Suprapubic skin (tissue), 4 donors: ENCODE data around the gene HECW1. TPM values are rescaled to one million over a fixed set of nuclear protein-coding genes. Genes with fewer than 3 reads are reported as not detected.
"Not testable (repeated sequence)": the region's sequence is repeated elsewhere in the genome, so short reads cannot be mapped to it uniquely, and the experiment has no call there.

Experiments
- DNase-seq, 2 donors: peaks; one replicate each; pipeline ENCODE4 v3.0.0-alpha.2; 2019; ENCODE audit warnings: low spot score in 2 of 2
- H3K27ac ChIP-seq: fragments of 200-600 bp; sonication (generic); one replicate; pipeline ENCODE4 v1.5.1; 2019
- H3K27me3 ChIP-seq: fragments of 200-600 bp; sonication (generic); one replicate; pipeline ENCODE4 v1.5.1; 2019
- H3K36me3 ChIP-seq: fragments of 200-600 bp; sonication (generic); one replicate; pipeline ENCODE4 v1.5.1; 2019
- H3K4me1 ChIP-seq: fragments of 200-600 bp; sonication (generic); one replicate; pipeline ENCODE4 v1.5.1; 2019
- H3K4me3 ChIP-seq: fragments of 200-600 bp; sonication (generic); one replicate; pipeline ENCODE4 v1.5.1; 2019; ENCODE audit warnings: mild to moderate bottlenecking
- H3K9me3 ChIP-seq: fragments of 200-600 bp; sonication (generic); one replicate; pipeline ENCODE4 v1.5.1; 2019
- EP300 ChIP-seq: sonication (generic); formaldehyde crosslinking; IDR thresholded peaks from one replicate; pipeline ENCODE4 v1.6.1; 2017; ENCODE audit warnings: antibody characterized with exemption
- POLR2A ChIP-seq, 2 donors: fragments of 450-650 bp; IDR thresholded peaks; one replicate each; pipeline ENCODE4 v1.6.1; 2017; ENCODE audit warnings: antibody characterized with exemption in 2 of 2, mild to moderate bottlenecking in 2 of 2, moderate library complexity in 2 of 2
- POLR2AphosphoS5 ChIP-seq, 3 donors: sonication (generic); formaldehyde crosslinking; IDR thresholded peaks; one replicate each; pipeline ENCODE4 v1.6.1; 2017; ENCODE audit warnings: antibody characterized with exemption in 3 of 3
- WGBS: methylation state at CpG from one replicate; pipeline ENCODE4 v1.1.5; 2018; 5-methylcytosine and 5-hydroxymethylcytosine counted together
- total RNA-seq, 4 donors: library from RNA; depleted of rRNA; stranded (reverse); fragments of >200 nt; gene quantifications; one replicate each; pipeline ENCODE4 v1.1.0, GENCODE V29; 2016
- TF ChIP-seq, protein P1 (sequence below), 2 donors: fragments of 200-600 bp in 1 of 2; fragments of 450-650 bp in 1 of 2; sonication (generic) in 1 of 2; IDR thresholded peaks; one replicate each; pipeline ENCODE4 v1.5.1; 2016 to 2019; ENCODE audit warnings: antibody characterized with exemption in 2 of 2, mild to moderate bottlenecking in 1 of 2, moderate library complexity in 1 of 2

Gene HECW1
- total RNA-seq, 4 donors from 2014 or later: 0.17 to 0.73 (median 0.32) TPM; not detected in 1

DNA sequence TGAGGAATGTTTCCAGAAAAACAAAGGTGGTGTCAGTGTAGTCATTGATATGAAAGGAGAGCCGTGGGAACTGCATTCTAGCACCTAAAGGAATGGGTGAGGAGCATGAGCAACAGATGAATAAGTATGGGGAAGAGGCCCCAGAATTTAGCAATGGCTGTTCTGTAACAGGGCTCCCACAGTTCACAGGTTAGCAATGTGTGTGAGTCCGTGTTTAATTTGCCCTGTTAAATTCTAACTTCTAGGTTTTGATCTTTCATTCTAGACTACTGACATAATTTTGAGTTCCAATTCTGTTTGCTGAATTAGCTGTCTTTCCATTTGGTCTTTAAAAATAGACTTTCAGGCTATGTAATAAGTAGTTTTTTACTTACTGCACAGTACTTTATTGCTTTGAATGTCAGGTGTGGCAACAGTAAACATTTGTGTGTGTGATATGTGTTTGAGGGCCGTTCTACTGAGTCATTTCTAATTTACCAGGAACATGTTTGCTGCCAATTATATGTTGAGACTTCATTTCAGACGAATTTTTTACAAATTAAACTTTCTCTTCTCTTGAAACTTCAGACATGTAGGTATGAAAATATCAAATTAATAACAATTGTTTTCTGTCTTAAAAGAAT is 479.2 kb downstream of the HECW1 start:
- Histone ChIP-seq H3K9me3 (no peaks in the 10 kb centered on the region), H3K4me1 (peaks cover 14% of the 10 kb centered on the region), H3K27ac (no peak overlapping the region), H3K4me3 (no peak overlapping the region), H3K36me3 (no peaks in the 10 kb centered on the region), H3K27me3 (no peaks in the 10 kb centered on the region)
- TF ChIP-seq POLR2AphosphoS5 (IDR thresholded peaks at IDR 0.05) (no peak), POLR2A (IDR thresholded peaks at IDR 0.05) (no peak), EP300 (no peak)
- TF ChIP-seq, protein P1, sequence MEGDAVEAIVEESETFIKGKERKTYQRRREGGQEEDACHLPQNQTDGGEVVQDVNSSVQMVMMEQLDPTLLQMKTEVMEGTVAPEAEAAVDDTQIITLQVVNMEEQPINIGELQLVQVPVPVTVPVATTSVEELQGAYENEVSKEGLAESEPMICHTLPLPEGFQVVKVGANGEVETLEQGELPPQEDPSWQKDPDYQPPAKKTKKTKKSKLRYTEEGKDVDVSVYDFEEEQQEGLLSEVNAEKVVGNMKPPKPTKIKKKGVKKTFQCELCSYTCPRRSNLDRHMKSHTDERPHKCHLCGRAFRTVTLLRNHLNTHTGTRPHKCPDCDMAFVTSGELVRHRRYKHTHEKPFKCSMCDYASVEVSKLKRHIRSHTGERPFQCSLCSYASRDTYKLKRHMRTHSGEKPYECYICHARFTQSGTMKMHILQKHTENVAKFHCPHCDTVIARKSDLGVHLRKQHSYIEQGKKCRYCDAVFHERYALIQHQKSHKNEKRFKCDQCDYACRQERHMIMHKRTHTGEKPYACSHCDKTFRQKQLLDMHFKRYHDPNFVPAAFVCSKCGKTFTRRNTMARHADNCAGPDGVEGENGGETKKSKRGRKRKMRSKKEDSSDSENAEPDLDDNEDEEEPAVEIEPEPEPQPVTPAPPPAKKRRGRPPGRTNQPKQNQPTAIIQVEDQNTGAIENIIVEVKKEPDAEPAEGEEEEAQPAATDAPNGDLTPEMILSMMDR (IDR thresholded peaks at IDR 0.05): no peak
- 54% methylated on average over 4 of the region's 4 CpGs for WGBS
- no peak for DNase-seq

- H3K4me3 ChIP-seq: no peak overlapping the region
- H3K36me3 ChIP-seq: no peaks in the 10 kb centered on the region
- no peak for DNase-seq
- H3K9me3 ChIP-seq: no peaks in the 10 kb centered on the region
- TF ChIP-seq EP300 (no peak), POLR2AphosphoS5 (IDR thresholded peaks at IDR 0.05) (no peak)
- TF ChIP-seq, protein P1 (IDR thresholded peaks at IDR 0.05): no peak
- peaks cover 14% of the 10 kb centered on the region for H3K4me1 ChIP-seq
- no peak overlapping the region for H3K27ac ChIP-seq
- no peaks in the 10 kb centered on the region for H3K27me3 ChIP-seq
- WGBS: 100% methylated on average over 3 of the region's 3 CpGs
These were observed 479.9 kb downstream of the HECW1 start for GRCh38 chr7:43592326-43592725.

DNA sequence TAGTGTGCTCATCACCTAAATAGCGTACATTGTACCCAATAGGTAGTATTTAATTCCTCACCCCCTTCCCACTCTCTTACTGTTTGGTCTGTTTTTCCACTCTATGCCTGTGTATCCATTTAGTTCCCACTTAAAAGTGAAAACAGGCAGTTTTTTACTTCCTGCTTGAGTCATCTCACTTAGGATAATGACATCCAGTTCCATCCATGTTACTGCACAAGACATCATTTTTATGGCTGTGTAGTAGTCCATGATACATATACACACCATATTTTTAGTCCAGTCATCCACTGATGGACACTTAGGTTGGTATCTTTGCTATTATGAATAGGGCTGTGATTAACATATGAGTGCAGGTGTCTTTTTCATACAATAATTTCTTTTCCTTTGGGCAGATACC is 480.6 kb downstream of the HECW1 start:
- no peak for TF ChIP-seq POLR2AphosphoS5 (IDR thresholded peaks at IDR 0.05)
- no peak for DNase-seq
- Histone ChIP-seq H3K4me3 (no peak overlapping the region), H3K36me3 (no peaks in the 10 kb centered on the region), H3K27me3 (no peaks in the 10 kb centered on the region), H3K9me3 (no peaks in the 10 kb centered on the region), H3K4me1 (peaks cover 14% of the 10 kb centered on the region), H3K27ac (no peak overlapping the region)
- 94% methylated on average over 1 of the region's 1 CpG for WGBS

- H3K9me3 ChIP-seq: no peaks in the 10 kb centered on the region
- DNase-seq: no peak
- H3K4me1 ChIP-seq: peaks cover 14% of the 10 kb centered on the region
- 85% methylated on average over 2 of the region's 2 CpGs for WGBS
- no peak overlapping the region for H3K4me3 ChIP-seq
- H3K27ac ChIP-seq: no peak overlapping the region
- TF ChIP-seq POLR2A (IDR thresholded peaks at IDR 0.05) (no peak), EP300 (no peak), POLR2AphosphoS5 (IDR thresholded peaks at IDR 0.05) (no peak)
- TF ChIP-seq, protein P1 (IDR thresholded peaks at IDR 0.05): no peak
- peaks cover 5% of the 10 kb centered on the region for H3K36me3 ChIP-seq
- no peaks in the 10 kb centered on the region for H3K27me3 ChIP-seq
These were observed 481.6 kb downstream of the HECW1 start for GRCh38 chr7:43594020-43594419.

DNA sequence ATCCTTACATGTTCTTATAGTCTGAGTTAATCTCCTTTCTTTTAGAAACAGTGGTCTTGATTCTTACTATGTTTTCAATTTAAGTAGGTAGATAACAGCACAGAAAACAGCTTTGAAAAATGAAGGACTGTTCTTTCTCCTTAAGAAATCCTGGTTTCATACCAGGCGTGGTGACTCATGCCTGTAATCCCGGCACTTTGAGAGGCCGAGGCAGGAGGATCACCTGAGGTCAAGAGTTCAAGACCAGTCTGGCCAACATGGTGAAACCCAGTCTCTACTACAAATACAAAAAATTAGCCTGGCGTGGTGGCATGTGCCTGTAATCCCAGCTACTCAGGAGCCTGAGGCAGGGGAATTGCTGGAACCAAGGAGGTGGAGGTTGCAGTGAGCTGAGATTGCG is 484.0 kb downstream of the HECW1 start:
- H3K4me3 ChIP-seq, H3K27ac ChIP-seq, DNase-seq, H3K27me3 ChIP-seq, H3K9me3 ChIP-seq: not testable (repeated sequence)
- Histone ChIP-seq H3K36me3 (peaks cover 11% of the 10 kb centered on the region), H3K4me1 (peaks cover 12% of the 10 kb centered on the region)
- 83% methylated on average over 5 of the region's 5 CpGs for WGBS

DNA sequence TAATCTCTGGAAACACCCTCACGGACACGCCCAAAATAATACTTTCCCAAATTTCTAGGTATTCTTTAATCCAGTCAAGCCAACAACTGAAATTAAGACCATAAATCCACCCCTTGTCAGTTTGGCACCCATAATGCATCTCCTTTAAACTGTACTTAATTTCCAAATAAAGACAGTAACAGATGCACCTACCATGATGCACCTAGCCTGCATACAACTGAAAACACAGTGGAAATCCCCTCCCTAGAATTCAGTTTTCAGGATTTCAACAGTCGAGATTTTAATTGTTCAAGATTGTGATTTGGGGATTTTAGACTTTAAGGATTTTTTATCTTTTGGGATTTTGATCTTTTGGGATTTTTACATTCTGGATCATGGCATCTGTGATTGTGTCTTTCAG is 487.6 kb downstream of the HECW1 start:
- no peak overlapping the region for H3K27ac ChIP-seq
- no peak for DNase-seq
- no peak overlapping the region for H3K4me3 ChIP-seq
- no peaks in the 10 kb centered on the region for H3K27me3 ChIP-seq
- peaks cover 13% of the 10 kb centered on the region for H3K4me1 ChIP-seq
- peaks cover 11% of the 10 kb centered on the region for H3K36me3 ChIP-seq
- TF ChIP-seq, protein P1 (IDR thresholded peaks at IDR 0.05): no peak
- no peak for TF ChIP-seq POLR2AphosphoS5 (IDR thresholded peaks at IDR 0.05)
- 90% methylated on average over 3 of the region's 3 CpGs for WGBS
- no peaks in the 10 kb centered on the region for H3K9me3 ChIP-seq
